A549 (cell line): ENCODE measurements around the gene LHX5. TPM values are rescaled to one million over a fixed set of nuclear protein-coding genes. Genes with fewer than 3 reads are reported as not detected.
A peak's percentile ranks its signal among the peaks of the same experiment; 100 is the strongest.

ENCODE experiments used
- ATAC-seq, 2 experiments: fragments of 200-7000 bp in 1 of 2; fragments of >200 bp in 1 of 2; cut with Nextera tagmentation in 1 of 2; cut with Tn5 transposase in 1 of 2; 3 replicates each; pipeline versions ENCODE4 v1.8.0 to v1.9.1; 2018 to 2020; ENCODE audit warnings: mild to moderate bottlenecking in 1 of 2, moderate library complexity in 1 of 2
- CTCF ChIA-PET: fragments of 300-600 bp; sonication (Branson Sonifier 250); formaldehyde crosslinking; extraction: SDS; loops from one replicate; lab custom pipeline; 2021; ENCODE audit warnings: antibody characterized with exemption, inconsistent platforms; lab: Yijun Ruan, JAX
- POLR2A ChIA-PET: fragments of 350-600 bp; formaldehyde crosslinking; extraction: SDS; loops from one replicate; lab custom pipeline; 2021; ENCODE audit warnings: antibody characterized with exemption, inconsistent platforms; lab: Yijun Ruan, JAX
- DNase-seq, 2 experiments: peaks; one replicate each; pipeline versions ENCODE4 v3.0.0 to v3.0.0-alpha.2; 2011 to 2016; ENCODE audit warnings: low read depth in 1 of 2, low spot score in 1 of 2
- FAIRE-seq: peaks from 2 replicates; lab custom pipeline; 2011; peaks lifted over from hg19 to GRCh38; lab: Jason Lieb, UNC
- H3K27ac ChIP-seq, 2 experiments: fragments of >200 bp; sonication (Bioruptor Twin); formaldehyde crosslinking; 3 replicates each; pipeline ENCODE4 v1.5.1; 2016 to 2017
- H3K4me1 ChIP-seq: fragments of >200 bp; sonication (Bioruptor Twin); formaldehyde crosslinking; 3 replicates; pipeline ENCODE4 v1.6.1; 2016
- H3K4me2 ChIP-seq: fragments of >200 bp; sonication (Bioruptor Twin); formaldehyde crosslinking; 3 replicates; pipeline ENCODE4 v1.6.1; 2016
- H3K4me3 ChIP-seq: fragments of >200 bp; sonication (Bioruptor Twin); formaldehyde crosslinking; 3 replicates; pipeline ENCODE4 v1.5.1; 2016
- H3K9me3 ChIP-seq: fragments of >200 bp; sonication (Bioruptor Twin); formaldehyde crosslinking; 3 replicates; pipeline ENCODE4 v1.6.1; 2016
- BHLHE40 ChIP-seq: IDR thresholded peaks from 2 replicates; pipeline ENCODE4 v1.6.1; 2012; ENCODE audit warnings: low read depth, low read length, inconsistent platforms
- CBX8 ChIP-seq: fragments of 200-600 bp; sonication (generic); IDR thresholded peaks from 2 replicates; pipeline ENCODE4 v1.6.1; 2016
- CEBPB ChIP-seq, 2 experiments: fragments of >200 bp in 1 of 2; sonication (Bioruptor Twin) in 1 of 2; formaldehyde crosslinking in 1 of 2; IDR thresholded peaks; 2 replicates each; pipeline ENCODE4 v1.6.1; 2012 to 2016
- CHD4 ChIP-seq: fragments of 200-600 bp; sonication (generic); IDR thresholded peaks from 2 replicates; pipeline ENCODE4 v1.6.1; 2016; ENCODE audit warnings: antibody characterized with exemption, mild to moderate bottlenecking, borderline replicate concordance
- EHMT2 ChIP-seq: fragments of 200-600 bp; sonication (generic); IDR thresholded peaks from 2 replicates; pipeline ENCODE4 v1.6.1; 2016; ENCODE audit warnings: antibody characterized with exemption, low read depth, mild to moderate bottlenecking, moderate library complexity
- EP300 ChIP-seq, 2 experiments: fragments of >200 bp; sonication (Bioruptor Twin); formaldehyde crosslinking; IDR thresholded peaks; 2 replicates in 1 of 2; 3 replicates in 1 of 2; pipeline ENCODE4 v1.6.1; 2016 to 2017
- ESRRA ChIP-seq: fragments of 150-350 bp; IDR thresholded peaks from 2 replicates; pipeline ENCODE4 v1.6.1; 2014; ENCODE audit warnings: mild to moderate bottlenecking, low read length, borderline replicate concordance
- FOSB ChIP-seq: fragments of 250-450 bp; sonication (Bioruptor Pico); IDR thresholded peaks from 2 replicates; pipeline ENCODE4 v1.5.0; 2020; ENCODE audit warnings: mild to moderate bottlenecking, moderate library complexity
- GATA3 ChIP-seq: IDR thresholded peaks from 2 replicates; pipeline ENCODE4 v1.6.1; 2012; ENCODE audit warnings: borderline replicate concordance
- HOXB5 ChIP-seq: fragments of 250-450 bp; sonication (Bioruptor Pico); IDR thresholded peaks from 2 replicates; pipeline ENCODE4 v1.5.0; 2020; ENCODE audit warnings: mild to moderate bottlenecking, moderate library complexity
- KDM5A ChIP-seq: fragments of 200-600 bp; sonication (generic); IDR thresholded peaks from 2 replicates; pipeline ENCODE4 v1.6.1; 2016; ENCODE audit warnings: antibody characterized with exemption, mild to moderate bottlenecking
- MAZ ChIP-seq: fragments of 150-350 bp; IDR thresholded peaks from 2 replicates; pipeline ENCODE4 v1.6.1; 2014; ENCODE audit warnings: antibody characterized with exemption, low read depth, low read length, borderline replicate concordance
- NFE2L2 ChIP-seq: fragments of 150-350 bp; conservative IDR thresholded peaks from 2 replicates; pipeline ENCODE4 v1.6.1; 2014; ENCODE audit warnings: low read length
- NR3C1 ChIP-seq: fragments of >200 bp; sonication (Bioruptor Twin); formaldehyde crosslinking; IDR thresholded peaks from 3 replicates; pipeline ENCODE4 v1.6.1; 2017
- PBX3 ChIP-seq: IDR thresholded peaks from 2 replicates; pipeline ENCODE4 v1.6.1; 2012
- PHF8 ChIP-seq: fragments of 200-600 bp; sonication (generic); IDR thresholded peaks from 2 replicates; pipeline ENCODE4 v1.6.1; 2016; ENCODE audit warnings: low read depth, mild to moderate bottlenecking, antibody characterized with exemption, moderate library complexity, borderline replicate concordance
- POLR2AphosphoS2 ChIP-seq: conservative IDR thresholded peaks from 2 replicates; pipeline ENCODE4 v1.6.1; 2012; ENCODE audit warnings: low read length, improper control_type of control experiment, inconsistent platforms
- RCOR1 ChIP-seq: fragments of 150-350 bp; IDR thresholded peaks from 2 replicates; pipeline ENCODE4 v1.6.1; 2014; ENCODE audit warnings: antibody characterized with exemption, low read length, low read depth
- REST ChIP-seq: fragments of 200-600 bp; sonication (generic); IDR thresholded peaks from 2 replicates; pipeline ENCODE4 v1.6.1; 2016; ENCODE audit warnings: antibody characterized with exemption, mild to moderate bottlenecking, moderate library complexity
- RNF2 ChIP-seq: fragments of 200-600 bp; sonication (generic); IDR thresholded peaks from 2 replicates; pipeline ENCODE4 v1.6.1; 2016; ENCODE audit warnings: low read depth, mild to moderate bottlenecking, antibody characterized with exemption, moderate library complexity, borderline replicate concordance
- TP53 ChIP-seq: fragments of 250-450 bp; sonication (Bioruptor Pico); IDR thresholded peaks from 2 replicates; pipeline ENCODE4 v1.5.0; 2021; ENCODE audit warnings: mild to moderate bottlenecking, moderate library complexity
- ZC3H11A ChIP-seq: fragments of 450-650 bp; IDR thresholded peaks from 2 replicates; pipeline ENCODE4 v1.6.1; 2014; ENCODE audit warnings: antibody characterized with exemption, mild to moderate bottlenecking
- WGBS: methylation state at CpG from one replicate; pipeline ENCODE4 v1.1.6; 2017; ENCODE audit errors: missing lambda C conversion rate; 5-methylcytosine and 5-hydroxymethylcytosine counted together
- polyA plus RNA-seq, 4 experiments: library from polyadenylated mRNA; depleted of rRNA in 3 of 4; stranded (reverse); fragments of >200 nt; fragmentation: RNase III in 1 of 4; extraction: RNeasy Plus Mini Kit Qiagen cat#74134 plus additional on column Dnase treatment in 1 of 4; gene quantifications; 2 replicates in 3 of 4; 3 replicates in 1 of 4; pipeline ENCODE4 v1.2.3, GENCODE V29; 2011 to 2017

The LHX5 gene
- polyA plus RNA-seq, 2 of the 4 experiments (the other 2 are of a cell fraction) = not detected

- ATAC-seq (no peak), DNase-seq (no peak), FAIRE-seq (no peak)
- WGBS = 73% methylated on average over 4 of the region's 4 CpGs
- H3K4me3 ChIP-seq = no peak overlapping the region
- no peaks in the 10 kb centered on the region for H3K4me1 ChIP-seq
- no peaks in the 10 kb centered on the region for H3K9me3 ChIP-seq
- H3K27ac ChIP-seq = no peak overlapping the region
- ChIA-PET POLR2A (no interaction called here), CTCF (interaction anchor here (0.6 to 5.2 kb wide), 5 partner anchors 10 to 460 kb away, joined by 3 to 27 read pairs (median 3); no protein-coding TSS in a partner anchor)
- TF ChIP-seq POLR2AphosphoS2 (no peak), KDM5A (no peak), CBX8 (no peak), EHMT2 (no peak), TP53 (no peak), PBX3 (no peak), NR3C1 (no peak), NFE2L2 (no peak), ESRRA (no peak), REST (no peak), CHD4 (no peak), HOXB5 (no peak), CEBPB (IDR thresholded peaks at IDR 0.05) (no peak), EP300 (IDR thresholded peaks at IDR 0.05) (no peak), RCOR1 (no peak)
- H3K4me2 ChIP-seq = no peak overlapping the region
These were observed 14.9 kb downstream of the LHX5 start for GRCh38 chr12:113456761-113457160.

GRCh38 chr12:113456199-113456598 lies 15.5 kb downstream of the LHX5 start:
- no peaks in the 10 kb centered on the region for H3K9me3 ChIP-seq
- DNase-seq = no peak
- H3K4me2 ChIP-seq = no peak overlapping the region
- whole genome bisulfite sequencing = 56% methylated on average over 2 of the region's 2 CpGs
- no peak for TF ChIP-seq GATA3
- TF ChIP-seq, all 56 proteins: peak for 0
- ChIA-PET POLR2A (no interaction called here), CTCF (interaction anchor here (1.0 to 5.2 kb wide), 6 partner anchors 9 to 461 kb away, joined by 3 to 27 read pairs (median 4); no protein-coding TSS in a partner anchor)
- H3K4me1 ChIP-seq = no peaks in the 10 kb centered on the region
- no peak overlapping the region for H3K27ac ChIP-seq
- FAIRE-seq = no peak
- ATAC-seq = no peak
- no peak overlapping the region for H3K4me3 ChIP-seq

GRCh38 chr12:113453330-113453729 lies 18.3 kb downstream of the LHX5 start:
- peak in 1 of 2 experiments; percentile 50; a peak in 2 of 6 replicates for ATAC-seq
- no peak overlapping the region for H3K4me3 ChIP-seq
- no peak overlapping the region for H3K27ac ChIP-seq
- POLR2A ChIA-PET = interaction anchor here (0.7 kb wide), 1 partner anchor 161 kb away, joined by 3 read pairs; no protein-coding TSS in a partner anchor
- 4% methylated on average over 6 of the region's 6 CpGs for WGBS
- H3K9me3 ChIP-seq = no peaks in the 10 kb centered on the region
- DNase-seq = no peak
- no peak overlapping the region for H3K4me2 ChIP-seq
- no peaks in the 10 kb centered on the region for H3K4me1 ChIP-seq
- no peak for FAIRE-seq
- TF ChIP-seq EHMT2 (no peak), HOXB5 (no peak), PHF8 (no peak), RNF2 (no peak), EP300 (IDR thresholded peaks at IDR 0.05) (no peak), BHLHE40 (no peak), FOSB (no peak), ZC3H11A (no peak), MAZ (no peak)
- CTCF ChIA-PET = interaction anchor here (2.7 kb wide), 1 partner anchor 9 kb away, joined by 16 read pairs; no protein-coding TSS in a partner anchor
